HUDEP-2 (cell line): ENCODE results near the gene FBXL16.
"Not testable (repeated sequence)": the region's sequence is repeated elsewhere in the genome, so short reads cannot be mapped to it uniquely, and the experiment has no call there.

Experiments used
- DNase-seq, 76 experiments: peaks; one replicate each; lab custom pipeline; 2025; ENCODE audit not compliant: unreplicated experiment in 76 of 76; lab: John Stamatoyannopoulos, UW

Gene FBXL16

DNA sequence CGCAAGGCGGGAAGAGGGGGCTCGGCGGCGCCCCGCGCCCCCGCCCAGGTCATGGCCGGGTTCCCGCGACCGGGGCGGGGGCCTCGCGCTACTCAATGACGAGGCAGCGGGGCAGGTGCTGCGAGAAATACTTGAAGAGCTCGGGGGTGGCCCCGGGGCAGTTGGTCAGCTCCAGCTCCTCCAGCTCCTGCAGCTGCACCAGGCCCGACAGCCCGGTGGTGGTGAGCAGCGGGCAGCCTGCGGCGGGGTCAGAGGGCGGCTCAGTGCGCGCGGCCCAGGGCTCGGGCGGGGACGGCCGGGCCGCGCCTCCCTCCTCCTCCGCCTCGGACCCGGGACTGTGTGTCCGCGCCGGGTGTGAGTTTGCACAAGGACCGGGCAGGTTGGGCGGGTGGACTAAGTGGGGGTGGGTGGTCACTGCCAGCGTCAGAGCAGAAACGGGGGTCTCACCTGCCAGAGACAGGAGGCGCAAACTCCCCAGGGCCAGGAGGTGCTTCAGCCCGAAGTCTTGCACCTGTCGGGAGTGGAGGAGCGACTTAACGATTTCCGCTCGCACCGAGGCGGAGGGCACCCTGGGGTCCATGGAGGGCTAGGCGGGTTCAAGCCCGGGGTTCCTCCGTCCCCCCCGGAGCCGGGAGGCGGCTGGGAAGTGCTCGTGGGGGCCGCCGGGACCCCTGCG lies 11.3 kb downstream of the FBXL16 start:
- no peak for DNase-seq

DNA sequence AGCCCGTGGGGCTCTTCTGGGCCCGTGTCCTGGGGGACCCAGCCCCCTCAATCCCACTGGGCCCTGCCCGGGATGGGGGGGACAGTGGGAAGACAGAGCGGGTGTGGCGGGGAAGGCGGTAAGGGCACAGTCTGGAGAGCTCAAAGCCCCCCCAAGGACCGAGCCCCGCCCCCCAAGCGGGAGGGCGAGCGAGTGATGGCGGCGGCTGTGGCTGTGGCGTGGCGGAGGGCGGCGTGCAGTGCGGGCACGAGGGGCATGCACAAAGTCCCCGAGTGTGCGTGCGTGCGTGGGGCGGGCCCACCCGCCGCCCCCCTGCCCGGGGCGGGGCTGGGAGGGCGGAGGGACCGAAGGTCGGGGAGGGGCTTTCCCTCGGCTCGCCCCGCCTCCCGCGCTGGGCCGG lies 11.8 kb downstream of the FBXL16 start:
- no peak for DNase-seq

DNA sequence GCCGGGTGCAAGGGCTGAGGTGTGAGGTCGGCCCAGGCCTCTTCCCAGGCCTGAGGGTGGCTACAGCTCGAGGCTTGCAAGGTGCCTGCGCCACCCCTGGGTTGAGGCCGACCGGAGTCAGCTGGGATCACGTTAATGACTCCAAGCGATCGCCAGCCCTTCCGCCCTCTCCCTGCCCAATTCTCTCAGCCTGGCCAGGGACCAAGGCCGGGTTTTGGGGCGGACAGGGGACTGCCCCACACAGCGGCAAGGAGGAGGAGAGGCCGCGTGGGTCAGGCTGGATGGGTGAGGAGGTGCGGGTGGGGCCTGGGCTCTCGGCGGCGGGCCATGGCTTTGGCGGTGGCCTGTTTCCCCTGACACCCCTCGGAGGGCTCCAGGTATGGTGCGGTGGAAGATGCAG lies 12.2 kb downstream of the FBXL16 start:
- no peak for DNase-seq

DNA sequence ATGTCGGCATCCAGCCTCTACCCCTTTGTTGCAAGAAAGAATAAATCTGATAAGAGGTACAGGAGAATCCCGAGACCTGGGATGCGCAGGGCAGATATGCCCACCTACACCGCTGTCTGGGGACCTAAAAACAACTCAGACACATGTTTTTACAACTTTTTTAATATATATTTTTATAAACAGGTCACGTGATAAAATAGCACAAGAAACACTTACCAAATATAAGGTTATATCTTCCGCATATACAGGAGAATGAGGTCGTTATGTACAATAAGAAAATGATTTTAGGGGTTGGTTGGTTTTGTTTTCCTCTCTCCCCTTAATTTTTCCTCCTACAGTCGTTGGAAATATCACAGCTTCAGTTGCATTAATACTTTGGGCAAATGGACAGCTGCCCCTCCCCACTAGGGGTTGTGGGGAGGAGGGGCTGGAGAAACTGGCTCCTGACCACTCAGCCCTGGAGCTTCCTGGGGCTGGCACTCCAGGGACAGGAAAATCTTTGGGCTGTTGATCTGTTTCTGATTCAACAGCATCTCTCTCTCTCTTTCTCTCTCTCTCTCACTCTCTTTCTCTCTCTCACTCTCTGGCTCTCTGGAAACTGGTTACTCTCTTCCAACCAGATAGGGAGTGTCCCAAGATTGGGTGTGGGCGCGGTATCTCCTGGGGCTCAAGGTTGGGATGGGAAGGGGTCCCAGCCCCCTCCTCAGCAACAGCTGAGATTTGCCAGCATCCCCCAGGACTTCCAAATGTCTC lies 13.1 kb downstream of the FBXL16 start:
- DNase-seq, result no peak

DNA sequence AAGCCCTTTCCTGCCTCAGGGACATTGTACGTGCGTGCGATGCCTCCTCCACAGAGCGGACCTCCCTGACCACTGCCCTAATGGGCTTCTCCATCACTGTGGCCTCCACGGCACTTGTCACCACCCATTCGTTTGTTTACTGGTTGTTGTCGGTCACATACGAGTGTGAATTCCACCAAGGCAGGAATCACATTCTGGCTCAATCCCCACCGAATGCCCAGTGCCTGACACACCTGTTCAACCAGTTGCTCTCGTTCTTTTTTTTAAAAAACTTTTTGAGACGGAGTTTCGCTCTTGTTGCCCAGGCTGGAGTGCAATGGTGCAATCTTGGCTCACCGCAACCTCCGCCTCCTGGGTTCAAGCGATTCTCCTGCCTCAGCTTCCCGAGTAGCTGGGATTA lies 14.4 kb downstream of the FBXL16 start:
- DNase-seq, result not testable (repeated sequence)

DNA sequence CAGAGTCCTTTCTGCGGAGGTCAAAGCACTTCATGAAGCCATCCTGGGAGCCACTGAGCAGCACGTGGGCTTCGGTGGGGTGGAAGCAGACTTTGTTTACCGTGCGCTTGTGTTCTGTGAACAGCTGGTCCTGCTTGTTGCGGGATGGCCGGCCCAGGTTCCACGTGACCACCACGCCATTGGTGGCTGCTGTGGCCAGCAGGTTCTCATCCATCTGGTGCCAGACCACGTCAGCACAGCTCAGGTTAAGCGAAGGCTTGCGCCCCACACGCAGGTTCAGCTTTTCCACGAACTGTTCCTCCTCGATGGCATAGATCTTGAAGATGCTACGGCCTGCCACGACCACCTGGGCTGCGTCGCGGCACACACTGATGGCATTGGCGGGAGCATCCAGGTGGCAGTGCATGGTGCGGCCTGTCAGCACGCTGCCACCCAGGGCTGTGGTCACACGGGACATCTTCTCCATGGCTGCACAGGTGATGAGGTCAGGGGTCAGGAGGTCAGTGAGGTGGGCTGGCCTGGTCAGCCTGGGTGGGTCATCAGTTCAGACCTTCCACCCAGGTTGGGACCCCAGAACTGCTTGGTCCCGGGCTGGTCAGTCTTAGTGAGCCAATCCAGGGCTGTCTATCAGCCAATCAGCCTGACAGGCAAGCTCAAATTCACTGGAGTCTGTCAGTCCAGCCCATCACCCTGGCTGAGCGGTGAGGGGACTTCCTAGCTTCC lies 16.3 kb downstream of the FBXL16 start:
- no peak for DNase-seq

DNA sequence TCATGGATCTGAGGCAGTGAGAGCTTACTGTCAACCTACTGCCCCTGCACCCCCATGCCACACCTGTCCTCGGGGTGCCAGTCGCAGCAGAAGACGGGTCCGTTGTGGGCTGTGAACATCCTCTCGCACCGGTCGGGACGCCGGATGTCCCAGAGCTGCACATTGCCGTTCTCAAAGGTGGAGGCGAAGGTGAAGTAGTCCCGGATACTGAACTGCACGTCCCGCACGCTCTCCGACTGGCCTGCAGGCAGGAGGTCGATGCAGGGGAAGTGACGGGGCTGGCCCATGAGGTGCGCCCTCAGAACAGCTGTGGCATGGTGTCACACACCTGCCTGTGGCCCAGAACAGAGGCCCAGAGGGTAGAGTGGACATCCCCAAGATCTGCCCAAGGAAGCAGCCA lies 18.1 kb downstream of the FBXL16 start:
- no peak for DNase-seq

DNA sequence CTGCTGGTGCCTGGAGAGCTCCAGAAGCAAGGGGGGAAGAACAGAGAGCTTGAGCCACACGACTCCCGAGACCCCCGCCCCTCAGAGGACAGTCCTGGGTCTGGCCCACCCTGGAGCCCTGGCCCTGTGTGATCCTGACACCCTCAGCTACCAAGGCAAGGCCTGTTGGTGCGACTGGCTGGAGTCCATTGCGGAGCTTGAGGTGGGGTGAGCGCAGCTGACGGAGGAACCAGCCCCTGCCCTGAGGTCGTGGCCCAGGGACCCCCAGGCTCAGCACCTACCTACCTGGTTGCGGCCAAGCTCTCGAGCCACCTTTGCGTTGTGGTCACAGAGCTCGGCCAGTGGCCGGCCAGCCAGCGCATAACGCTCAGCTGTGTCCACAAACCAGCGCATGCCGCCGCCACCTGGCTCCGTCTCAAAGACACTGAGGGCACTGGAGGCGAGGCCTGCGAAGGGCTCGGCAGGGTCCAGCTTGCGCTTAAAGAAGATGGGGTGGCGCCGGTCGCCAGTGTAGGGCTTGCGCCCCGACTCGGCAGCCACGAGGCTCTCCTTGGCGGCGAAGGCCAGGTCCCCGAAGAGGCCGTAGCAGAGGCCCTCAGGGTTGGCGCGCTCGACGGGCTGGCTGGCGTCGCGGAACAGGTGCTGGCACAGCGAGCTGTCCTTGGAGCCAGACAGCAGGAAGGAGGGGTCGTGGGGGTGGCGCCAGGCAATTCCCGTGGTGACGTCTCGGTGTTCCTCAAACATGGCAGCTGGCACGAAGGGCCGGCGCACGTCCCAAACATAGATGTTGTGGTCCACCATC lies 18.9 kb downstream of the FBXL16 start:
- no peak for DNase-seq

DNA sequence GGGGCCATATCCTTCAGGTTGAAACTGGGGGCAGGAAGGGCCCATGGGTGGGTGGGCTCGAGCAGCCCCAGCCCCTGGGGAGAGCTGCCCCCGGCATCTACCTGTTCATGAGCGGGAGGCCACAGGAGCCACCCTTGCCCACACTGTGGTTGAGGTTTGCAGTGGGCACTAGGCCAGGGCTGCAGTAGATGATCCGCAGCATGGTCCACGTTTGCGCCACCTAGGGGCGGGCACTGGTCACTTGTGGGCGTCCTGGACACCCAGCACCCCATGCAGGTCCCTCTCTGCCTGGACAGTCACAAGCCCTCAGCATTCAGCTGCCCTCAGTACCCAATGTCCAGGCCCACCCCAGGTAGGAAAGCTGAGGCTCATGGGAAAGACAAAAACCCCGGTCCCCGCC lies 19.6 kb downstream of the FBXL16 start:
- DNase-seq, result peak in 60 of 76 experiments; percentile 13 to 73 (median 50)

DNA sequence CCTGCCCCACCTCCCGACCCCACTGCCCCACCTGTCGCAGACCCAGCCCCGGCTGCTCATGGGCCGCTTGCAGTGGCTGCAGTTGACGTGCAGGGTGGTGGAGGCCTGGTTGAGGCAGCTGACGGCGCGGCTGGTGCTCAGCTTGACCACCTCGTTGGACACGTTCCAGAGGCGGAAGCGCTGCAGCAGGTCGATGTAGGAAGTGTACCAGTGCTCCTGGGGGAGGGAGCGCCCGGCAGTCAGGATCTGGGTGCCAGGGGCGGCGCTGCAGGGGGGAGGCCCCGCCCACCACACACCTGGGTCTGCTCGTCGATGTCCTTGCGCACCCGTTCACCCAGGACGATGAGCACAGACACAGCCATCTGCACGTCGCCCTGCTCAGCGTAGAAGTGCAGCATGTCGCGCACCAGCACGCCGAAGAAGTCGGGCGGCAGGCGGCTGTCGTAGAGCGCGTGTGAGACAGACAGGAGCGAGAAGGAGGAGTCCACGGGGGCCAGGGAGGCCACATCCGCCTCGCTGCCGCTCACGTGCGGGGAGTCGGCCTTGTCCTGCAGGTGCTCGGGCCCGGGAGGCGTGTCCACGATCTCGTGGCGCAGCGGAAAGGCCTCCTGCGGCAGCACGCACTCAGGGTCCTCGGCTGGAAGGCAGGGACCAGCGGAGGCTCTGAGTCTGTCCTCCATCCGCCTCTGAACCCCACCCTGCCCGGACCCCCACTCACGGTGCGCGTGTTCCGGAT lies 20.5 kb downstream of the FBXL16 start:
- no peak for DNase-seq

DNA sequence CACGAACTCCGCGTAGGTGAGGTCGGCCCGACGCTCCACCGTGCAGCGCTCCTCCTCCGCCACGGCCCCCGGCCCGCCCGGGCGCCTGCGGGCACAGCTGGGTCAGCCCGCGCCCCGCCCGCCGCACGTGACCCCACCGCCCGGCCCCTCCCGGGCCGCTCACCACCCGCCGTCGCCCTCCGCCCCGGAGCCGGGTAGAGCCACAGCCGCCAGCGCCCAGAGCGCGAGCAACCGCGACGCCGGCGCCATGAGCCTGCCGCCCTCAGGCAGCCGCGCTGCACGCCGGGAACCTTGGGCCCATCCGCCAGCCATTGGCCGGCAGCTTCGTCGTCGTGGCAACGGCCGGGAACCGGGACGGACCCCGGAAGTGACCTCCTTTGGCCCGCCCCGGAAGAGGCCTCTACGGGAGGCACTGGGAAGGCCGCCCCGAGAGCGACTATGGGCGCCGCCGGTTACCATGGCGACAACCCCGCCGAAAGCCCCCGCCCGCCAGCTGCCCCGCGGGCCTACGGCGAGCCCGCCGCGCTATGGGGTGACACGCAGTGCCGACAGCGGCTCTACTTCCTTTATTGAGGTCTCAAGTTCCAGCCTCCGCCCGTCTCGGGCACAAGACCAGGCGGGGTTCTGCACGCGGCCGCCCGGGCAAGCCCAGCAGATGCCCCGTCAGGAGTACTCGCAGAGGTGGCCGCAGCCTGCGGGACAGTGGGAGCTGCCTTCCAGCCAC lies 21.4 kb downstream of the FBXL16 start, which contains the start of gene JMJD8:
Gene JMJD8 (minus strand): TSS at position 264 of the 724 bp plus-strand sequence. CDS start 15 bp downstream, at position 249.
- peak in 75 of 76 experiments; percentile 27 to 97 (median 93) for DNase-seq

DNA sequence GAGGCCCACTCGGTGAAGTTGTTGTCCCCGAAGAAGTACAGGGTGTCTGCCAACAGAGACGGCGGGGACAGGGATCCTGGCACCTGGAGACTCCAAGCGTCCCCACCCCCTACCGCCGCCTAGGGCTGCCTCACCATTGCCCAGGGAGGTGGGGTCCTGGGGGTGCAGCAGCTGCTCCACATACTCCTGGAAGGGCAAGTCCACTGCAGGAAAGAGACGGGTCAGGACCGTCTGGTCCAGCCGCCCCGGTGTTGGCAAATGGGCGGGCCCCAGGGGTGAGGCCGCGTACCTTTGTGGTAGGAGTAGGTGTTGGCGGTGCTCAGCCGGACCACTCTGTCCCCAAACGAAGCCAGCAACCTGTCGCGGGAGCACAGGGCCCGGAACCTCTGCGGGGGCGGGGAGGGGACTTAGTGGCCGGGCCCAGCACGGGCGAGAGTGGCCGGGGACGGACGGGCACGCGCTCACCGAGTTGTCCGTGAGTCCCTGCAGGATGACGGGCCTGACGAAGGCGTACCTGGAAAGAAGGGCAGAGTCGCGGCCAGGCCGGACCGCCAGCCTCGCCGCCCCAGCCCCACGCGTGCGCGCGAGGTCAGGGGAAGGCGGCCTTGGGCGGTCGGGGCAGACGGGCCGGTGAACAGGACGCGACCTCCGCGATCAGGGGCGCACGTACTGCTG lies 22.1 kb downstream of the FBXL16 start:
- peak in 11 of 76 experiments; percentile 12 to 41 (median 30) for DNase-seq

DNA sequence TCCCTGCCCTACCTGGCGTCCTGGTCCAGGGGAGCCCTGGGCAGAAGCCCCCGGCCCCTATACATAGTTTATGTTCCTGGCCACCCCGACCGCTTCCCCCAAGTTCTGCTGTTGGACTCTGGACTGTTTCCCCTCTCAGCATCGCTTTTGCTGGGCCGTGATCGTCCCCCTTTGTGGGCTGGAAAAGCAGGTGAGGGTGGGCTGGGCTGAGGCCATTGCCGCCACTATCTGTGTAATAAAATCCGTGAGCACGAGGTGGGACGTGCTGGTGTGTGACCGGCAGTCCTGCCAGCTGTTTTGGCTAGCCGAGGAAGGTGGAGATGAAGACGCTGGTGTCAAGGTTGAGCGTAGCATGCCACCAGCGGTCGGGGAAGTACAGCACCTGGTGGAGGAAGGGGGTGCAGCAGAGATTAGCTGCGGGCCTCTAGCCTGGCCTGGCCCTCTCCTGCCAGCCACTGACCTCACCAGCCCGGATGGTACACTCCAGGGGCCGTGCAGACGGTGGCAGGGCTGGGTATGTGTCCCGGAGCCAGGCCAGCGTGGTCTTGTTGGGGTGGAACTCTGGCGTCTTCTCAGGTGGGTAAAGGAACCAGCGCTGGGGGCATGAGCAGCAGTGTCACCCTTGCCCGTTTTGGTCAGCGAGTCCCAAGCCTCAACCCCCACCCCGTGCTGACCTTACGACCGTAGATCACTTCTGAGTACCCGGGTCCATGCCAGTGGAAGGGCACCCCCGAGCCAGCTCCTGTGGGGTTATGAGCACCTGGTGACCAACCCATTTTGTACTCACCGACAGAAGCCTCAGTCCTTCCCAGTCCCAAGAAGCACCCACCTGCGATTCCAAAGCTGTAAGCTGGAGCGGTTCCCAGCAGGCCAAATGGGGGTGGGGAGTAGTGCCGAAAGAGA lies 22.9 kb downstream of the FBXL16 start:
- peak in 1 of 76 experiments; percentile 16 for DNase-seq

DNA sequence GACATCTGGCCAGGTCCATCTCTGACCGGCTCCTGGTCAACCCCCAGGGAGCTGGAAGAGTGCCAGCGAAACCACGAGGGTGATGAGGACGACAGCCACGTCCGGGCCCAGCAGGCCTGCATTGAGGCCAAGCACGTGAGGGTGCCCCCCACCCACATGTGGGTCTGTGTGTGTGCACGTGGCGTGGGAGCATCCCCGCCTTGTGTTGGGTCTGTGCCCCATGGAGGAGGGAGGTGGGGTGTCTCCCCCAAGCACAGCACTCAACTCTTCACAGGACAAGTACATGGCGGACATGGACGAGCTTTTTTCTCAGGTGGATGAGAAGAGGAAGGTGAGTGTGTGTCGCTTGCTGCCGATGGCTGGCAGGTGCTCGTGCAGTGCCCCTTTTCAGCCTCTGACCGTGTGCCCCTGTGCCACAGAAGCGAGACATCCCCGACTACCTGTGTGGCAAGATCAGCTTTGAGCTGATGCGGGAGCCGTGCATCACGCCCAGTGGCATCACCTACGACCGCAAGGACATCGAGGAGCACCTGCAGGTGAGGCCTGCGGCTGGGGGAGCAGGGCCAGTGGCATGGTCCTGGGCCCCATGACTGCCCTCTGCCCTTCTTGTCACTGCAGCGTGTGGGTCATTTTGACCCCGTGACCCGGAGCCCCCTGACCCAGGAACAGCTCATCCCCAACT lies 23.7 kb downstream of the FBXL16 start:
- DNase-seq, result peak in 15 of 76 experiments; percentile 6 to 66 (median 37)

DNA sequence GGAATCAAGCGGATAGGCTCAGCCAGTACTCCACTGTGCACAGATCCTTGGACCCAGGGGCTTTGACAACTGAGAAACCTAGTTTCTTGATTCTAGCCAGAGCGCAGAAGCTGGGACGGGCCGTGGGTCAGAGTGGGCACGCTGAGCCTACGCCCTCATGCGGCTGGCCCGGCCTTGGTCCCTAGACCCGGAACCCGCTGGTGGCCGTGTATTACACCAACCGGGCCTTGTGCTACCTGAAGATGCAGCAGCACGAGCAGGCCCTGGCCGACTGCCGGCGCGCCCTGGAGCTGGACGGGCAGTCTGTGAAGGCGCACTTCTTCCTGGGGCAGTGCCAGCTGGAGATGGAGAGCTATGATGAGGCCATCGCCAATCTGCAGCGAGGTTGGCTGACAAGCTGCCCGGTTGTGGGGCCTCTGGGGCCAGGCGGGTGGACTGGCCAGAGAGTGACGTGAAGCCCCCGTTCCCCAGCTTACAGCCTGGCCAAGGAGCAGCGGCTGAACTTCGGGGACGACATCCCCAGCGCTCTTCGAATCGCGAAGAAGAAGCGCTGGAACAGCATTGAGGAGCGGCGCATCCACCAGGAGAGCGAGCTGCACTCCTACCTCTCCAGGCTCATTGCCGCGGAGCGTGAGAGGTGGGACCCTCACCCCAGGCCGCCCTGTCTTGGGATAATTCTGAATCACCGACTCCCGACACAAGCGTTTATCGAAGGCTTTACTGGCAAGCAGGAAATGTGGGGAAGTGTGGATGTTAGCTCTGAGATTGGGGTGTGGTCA lies 24.4 kb downstream of the FBXL16 start:
- DNase-seq, result peak in 67 of 76 experiments; percentile 19 to 79 (median 59)

DNA sequence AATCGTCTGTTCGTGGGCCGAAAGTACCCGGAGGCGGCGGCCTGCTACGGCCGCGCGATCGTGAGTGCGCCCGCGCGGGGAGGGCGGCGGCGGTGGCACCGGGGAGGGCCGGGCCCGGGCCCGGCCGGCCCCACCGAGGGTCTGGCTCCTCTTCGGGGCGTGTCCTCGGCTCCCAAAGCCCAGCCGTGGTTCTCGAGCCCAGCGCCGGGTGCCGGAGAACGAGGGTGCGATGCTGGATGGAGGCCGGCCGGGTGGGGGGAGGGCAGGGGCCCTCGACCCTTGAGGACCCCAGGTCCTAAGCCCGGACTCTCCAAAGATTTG lies 25.0 kb downstream of the FBXL16 start:
- no peak for DNase-seq
